Renal cortical epithelial cell (primary cell): ENCODE data around the gene TEPSIN. TPM values are rescaled to one million over a fixed set of nuclear protein-coding genes. Genes with fewer than 3 reads are reported as not detected.

ENCODE experiments used
- DNase-seq: peaks from one replicate; pipeline ENCODE4 v3.0.0-alpha.2; 2011; ENCODE audit warnings: low read depth
- total RNA-seq: library from RNA; depleted of rRNA; stranded (reverse); fragments of >200 nt; gene quantifications from 2 replicates; pipeline ENCODE4 v1.2.3, GENCODE V29; 2014

Gene TEPSIN
- total RNA-seq, 1 donor from 2014 or later, result 14.0 TPM

GRCh38 chr17:81197831-81198490, 40.9 kb downstream of the TEPSIN start:
- no peak for DNase-seq

GRCh38 chr17:81197409-81197795, 41.5 kb downstream of the TEPSIN start:
- DNase-seq, result no peak

GRCh38 chr17:81196505-81197408, 42.1 kb downstream of the TEPSIN start:
- DNase-seq, result no peak

- DNase-seq, result no peak
Measured at GRCh38 chr17:81195941-81196495, 42.8 kb downstream of the TEPSIN start.

- no peak for DNase-seq
Measured at GRCh38 chr17:81194941-81195901, 43.6 kb downstream of the TEPSIN start.

- no peak for DNase-seq
Measured at GRCh38 chr17:81194225-81194760, 44.6 kb downstream of the TEPSIN start.

- DNase-seq, result no peak
Measured at GRCh38 chr17:81193470-81194224, 45.2 kb downstream of the TEPSIN start.

- no peak for DNase-seq
Measured at GRCh38 chr17:81193051-81193410, 45.8 kb downstream of the TEPSIN start.

- DNase-seq, result no peak
Measured at GRCh38 chr17:81192386-81193050, 46.3 kb downstream of the TEPSIN start.

GRCh38 chr17:81191646-81192045, 47.2 kb downstream of the TEPSIN start:
- no peak for DNase-seq

GRCh38 chr17:81191116-81191515, 47.7 kb downstream of the TEPSIN start:
- DNase-seq, result no peak

- DNase-seq, result no peak
Measured at GRCh38 chr17:81190591-81190990, 48.3 kb downstream of the TEPSIN start.

GRCh38 chr17:81189670-81190530, 49.0 kb downstream of the TEPSIN start:
- DNase-seq, result no peak

GRCh38 chr17:81189016-81189415, 49.8 kb downstream of the TEPSIN start:
- no peak for DNase-seq

- no peak for DNase-seq
Measured at GRCh38 chr17:81188491-81188840, 50.4 kb downstream of the TEPSIN start.

- DNase-seq, result no peak
Measured at GRCh38 chr17:81187586-81188490, 51.0 kb downstream of the TEPSIN start.

- no peak for DNase-seq
Measured at GRCh38 chr17:81187120-81187519, 51.7 kb downstream of the TEPSIN start.

- no peak for DNase-seq
Measured at GRCh38 chr17:81186203-81186602, 52.7 kb downstream of the TEPSIN start.
